ENCODE data around the gene LRFN4. TPM values are rescaled to one million over a fixed set of nuclear protein-coding genes. Genes with fewer than 3 reads are reported as not detected.

The LRFN4 gene
- total RNA-seq, 4 donors from 2014 or later = 10.2 to 16.6 (median 12.4) TPM

DNA sequence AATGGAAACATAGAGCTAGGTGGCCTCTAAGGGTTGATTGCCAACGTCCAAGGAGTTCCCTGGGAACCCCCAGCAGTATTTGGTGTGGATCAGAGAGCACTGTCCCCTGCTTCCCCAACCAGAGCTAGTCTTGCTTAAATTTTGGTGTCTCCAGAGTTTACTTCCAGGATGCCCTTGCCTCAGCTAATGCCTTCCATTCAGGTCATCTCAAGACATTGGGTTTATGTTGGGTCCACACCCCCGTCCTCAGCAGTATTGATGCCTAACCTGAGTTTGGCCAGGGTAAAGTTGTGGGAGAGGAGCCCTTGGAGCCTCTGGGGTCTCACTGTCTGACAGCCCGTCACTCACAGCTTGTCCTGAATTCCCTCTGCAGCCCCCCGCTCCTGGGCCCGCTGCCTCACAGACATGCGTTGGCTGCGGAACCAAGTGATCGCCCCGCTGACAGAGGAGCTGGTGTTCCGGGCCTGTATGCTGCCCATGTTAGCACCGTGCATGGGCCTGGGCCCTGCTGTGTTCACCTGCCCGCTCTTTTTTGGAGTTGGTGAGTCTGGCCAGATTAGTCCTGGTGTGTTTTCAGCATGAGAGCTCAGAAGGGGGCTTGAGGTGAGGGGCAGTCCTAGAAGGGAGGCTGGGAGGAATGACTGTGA is 12.2 kb upstream of the LRFN4 start:
- TF ChIP-seq, protein P1, sequence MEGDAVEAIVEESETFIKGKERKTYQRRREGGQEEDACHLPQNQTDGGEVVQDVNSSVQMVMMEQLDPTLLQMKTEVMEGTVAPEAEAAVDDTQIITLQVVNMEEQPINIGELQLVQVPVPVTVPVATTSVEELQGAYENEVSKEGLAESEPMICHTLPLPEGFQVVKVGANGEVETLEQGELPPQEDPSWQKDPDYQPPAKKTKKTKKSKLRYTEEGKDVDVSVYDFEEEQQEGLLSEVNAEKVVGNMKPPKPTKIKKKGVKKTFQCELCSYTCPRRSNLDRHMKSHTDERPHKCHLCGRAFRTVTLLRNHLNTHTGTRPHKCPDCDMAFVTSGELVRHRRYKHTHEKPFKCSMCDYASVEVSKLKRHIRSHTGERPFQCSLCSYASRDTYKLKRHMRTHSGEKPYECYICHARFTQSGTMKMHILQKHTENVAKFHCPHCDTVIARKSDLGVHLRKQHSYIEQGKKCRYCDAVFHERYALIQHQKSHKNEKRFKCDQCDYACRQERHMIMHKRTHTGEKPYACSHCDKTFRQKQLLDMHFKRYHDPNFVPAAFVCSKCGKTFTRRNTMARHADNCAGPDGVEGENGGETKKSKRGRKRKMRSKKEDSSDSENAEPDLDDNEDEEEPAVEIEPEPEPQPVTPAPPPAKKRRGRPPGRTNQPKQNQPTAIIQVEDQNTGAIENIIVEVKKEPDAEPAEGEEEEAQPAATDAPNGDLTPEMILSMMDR (IDR thresholded peaks at IDR 0.05) = no peak
- ATAC-seq (ENCODE audit: low FRiP score) (no peak), DNase-seq (ENCODE audit: low spot score) (no peak)

DNA sequence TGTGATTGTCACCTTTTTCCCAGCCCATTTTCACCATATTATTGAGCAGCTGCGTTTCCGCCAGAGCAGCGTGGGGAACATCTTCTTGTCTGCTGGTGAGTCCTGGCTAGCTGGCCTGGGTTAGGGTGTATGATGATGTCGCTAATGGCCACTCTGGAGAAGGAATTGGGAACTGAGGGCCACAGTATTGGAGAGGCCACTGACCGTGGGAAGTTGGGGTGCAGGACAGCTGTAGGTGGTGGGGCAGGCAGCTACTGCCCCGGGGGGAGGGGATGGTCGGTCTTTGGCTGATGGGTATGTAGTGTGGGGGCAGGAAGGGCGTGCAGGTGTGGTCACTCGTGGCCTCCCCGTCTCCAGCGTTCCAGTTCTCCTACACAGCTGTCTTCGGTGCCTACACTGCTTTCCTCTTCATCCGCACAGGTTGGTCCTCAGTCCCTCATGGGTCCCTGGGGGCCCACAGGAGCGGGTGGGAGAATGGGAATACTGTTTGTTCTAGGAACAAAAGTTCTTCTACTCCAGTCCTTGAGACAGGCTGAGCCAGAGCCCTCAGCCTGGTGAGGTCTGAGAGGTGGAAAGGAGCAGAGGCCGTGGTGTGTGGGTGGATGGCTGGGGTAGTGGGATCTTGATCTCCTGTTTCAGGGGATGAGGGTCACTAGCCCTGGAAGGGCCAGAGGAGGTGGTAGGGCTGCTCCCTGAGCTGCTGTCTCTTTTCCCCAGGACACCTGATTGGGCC is 11.6 kb upstream of the LRFN4 start:
- TF ChIP-seq, protein P1 (IDR thresholded peaks at IDR 0.05) = no peak
- ATAC-seq (ENCODE audit: low FRiP score) (no peak), DNase-seq (ENCODE audit: low spot score) (no peak)

DNA sequence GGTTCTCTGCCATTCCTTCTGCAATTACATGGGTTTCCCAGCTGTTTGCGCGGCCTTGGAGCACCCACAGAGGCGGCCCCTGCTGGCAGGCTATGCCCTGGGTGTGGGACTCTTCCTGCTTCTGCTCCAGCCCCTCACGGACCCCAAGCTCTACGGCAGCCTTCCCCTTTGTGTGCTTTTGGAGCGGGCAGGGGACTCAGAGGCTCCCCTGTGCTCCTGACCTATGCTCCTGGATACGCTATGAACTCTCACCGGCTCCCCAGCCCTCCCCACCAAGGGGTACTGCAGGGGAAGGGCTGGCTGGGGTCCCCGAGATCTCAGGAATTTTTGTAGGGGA is 11.0 kb upstream of the LRFN4 start:
- ATAC-seq (ENCODE audit: low FRiP score) = no peak
- DNase-seq (ENCODE audit: low spot score) = peak; percentile 17
- TF ChIP-seq, protein P1 (IDR thresholded peaks at IDR 0.05) = no peak

DNA sequence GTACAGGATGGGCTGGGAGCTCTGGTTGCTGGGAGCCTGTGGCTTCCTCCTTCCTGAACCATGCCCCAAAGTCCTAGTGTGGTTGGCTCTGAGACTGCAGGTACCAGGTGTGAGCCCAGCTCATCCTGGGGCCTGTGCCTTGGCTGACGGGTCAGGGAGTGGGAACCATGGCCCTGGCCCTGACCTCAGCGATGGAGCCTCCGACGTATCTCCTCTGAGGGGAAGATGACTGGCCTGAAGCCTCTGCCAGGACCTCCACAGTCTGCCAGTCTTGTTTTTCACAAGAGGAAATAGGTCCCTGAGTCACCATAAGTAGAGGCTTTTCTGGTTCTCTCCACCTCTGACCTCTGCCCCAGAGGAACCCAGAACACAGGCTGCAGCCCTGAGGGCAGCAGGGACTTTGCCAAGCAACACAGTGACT is 10.2 kb upstream of the LRFN4 start:
- no peak for ATAC-seq (ENCODE audit: low FRiP score)
- TF ChIP-seq, protein P1 (IDR thresholded peaks at IDR 0.05) = no peak

DNA sequence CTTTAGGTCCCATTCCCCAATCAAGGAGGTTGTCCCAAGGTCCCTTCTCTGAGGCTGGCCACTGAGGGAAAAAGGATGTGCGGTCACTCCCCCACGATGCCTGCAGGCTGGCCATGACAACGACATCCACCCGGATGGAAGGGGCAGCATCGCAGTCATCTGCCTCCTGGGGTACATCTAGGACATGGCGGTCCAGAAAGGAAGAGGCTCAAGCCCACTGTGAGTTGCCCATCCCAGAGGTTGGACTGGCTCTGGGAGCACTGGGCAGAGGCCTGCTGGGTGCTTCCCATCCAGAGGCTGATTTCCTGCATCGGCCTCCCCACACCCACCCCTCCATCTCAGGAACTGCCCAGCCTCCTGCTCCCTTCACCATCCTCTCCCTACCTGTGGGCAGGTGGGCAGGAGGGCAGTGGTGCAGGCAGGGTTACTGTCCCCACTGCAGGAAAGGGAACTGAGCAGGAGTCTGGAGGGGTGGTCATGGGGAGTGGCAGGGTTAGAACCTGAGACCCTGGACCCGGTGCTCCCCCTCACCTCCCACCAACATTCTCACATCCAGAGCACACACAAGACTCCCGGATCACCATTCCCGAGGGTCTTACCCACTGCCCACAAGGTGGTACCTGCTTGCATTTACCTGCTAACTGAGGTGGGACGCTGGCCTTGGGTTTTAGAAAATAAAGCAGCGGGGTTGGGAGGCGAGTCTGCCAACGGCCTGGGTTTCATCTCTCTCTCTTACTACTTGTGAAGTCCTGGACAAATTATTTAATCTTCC is 9.2 kb upstream of the LRFN4 start:
- TF ChIP-seq, protein P1 (IDR thresholded peaks at IDR 0.05) = no peak
- DNase-seq (ENCODE audit: low spot score) (peak; percentile 18), ATAC-seq (ENCODE audit: low FRiP score) (no peak)

More for the DNA sequence above, 10.2 kb upstream of the LRFN4 start:
- peak; percentile 14 for DNase-seq (ENCODE audit: low spot score)

DNA sequence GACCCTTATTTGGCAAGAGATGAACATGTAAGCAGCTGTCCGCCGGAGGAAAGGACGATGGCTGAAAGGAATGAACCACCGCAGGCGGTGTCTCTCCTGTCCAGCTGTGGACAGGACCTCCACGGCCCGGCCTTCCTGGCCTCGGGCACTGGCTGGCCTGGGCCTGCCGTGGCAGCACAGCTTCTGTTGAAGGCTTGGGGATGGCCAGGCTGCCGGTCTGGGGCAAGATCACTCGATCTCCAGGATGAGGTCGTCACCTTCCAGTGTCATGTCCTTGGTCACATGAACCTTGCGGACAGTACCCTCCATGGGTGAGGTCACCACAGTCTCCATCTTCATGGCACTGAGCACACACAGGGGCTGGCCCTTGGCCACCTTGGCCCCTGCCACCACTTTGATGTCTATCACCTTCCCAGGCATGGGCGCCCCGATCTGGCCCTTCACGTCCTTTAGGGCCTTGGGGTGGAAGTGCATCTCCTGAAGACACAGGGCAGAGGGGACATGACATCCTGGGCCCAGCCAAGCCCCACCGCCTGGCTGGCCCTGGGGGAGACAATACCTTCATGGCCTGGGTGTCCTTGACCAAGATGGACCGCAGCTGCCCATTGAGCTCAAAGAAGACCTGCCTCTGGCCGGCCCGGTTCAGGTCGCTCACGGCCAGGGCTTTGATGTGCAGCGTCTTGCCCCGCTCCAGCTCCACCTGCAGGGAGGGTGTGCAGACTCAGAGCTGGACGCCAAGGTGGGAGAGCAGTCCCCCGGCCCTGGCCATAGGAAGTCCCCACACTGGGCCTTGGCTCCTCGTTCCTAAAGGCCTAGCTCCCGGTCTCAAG is 8.0 kb upstream of the LRFN4 start:
- DNase-seq (ENCODE audit: low spot score) (peak; percentile 18), ATAC-seq (ENCODE audit: low FRiP score) (no peak)
- TF ChIP-seq, protein P1 (IDR thresholded peaks at IDR 0.05) = no peak
